RWPE2 (cell line): ENCODE data around the gene ZNF605.
"Not testable (repeated sequence)": the region's sequence is repeated elsewhere in the genome, so short reads cannot be mapped to it uniquely, and the experiment has no call there.

ENCODE experiments used
- ATAC-seq: fragments of 200-7000 bp; cut with Tn5 transposase; 3 replicates; pipeline ENCODE4 v1.9.1; 2021; ENCODE audit warnings: low read depth
- DNase-seq: peaks from one replicate; pipeline ENCODE4 v3.0.0-alpha.2; 2020; ENCODE audit warnings: low spot score
- H3K27ac ChIP-seq: fragments of 450-650 bp; 2 replicates; pipeline ENCODE4 v1.5.1; 2017; ENCODE audit warnings: mild to moderate bottlenecking; ENCODE audit not compliant: poor library complexity, severe bottlenecking
- H3K27me3 ChIP-seq: fragments of 250-450 bp; sonication (Bioruptor Pico); 2 replicates; pipeline ENCODE4 v1.5.1; 2021; ENCODE audit warnings: mild to moderate bottlenecking, moderate library complexity; ENCODE audit not compliant: insufficient read depth, poor library complexity, severe bottlenecking
- H3K36me3 ChIP-seq: fragments of 250-450 bp; sonication (Bioruptor Pico); 2 replicates; pipeline ENCODE4 v1.5.1; 2020; ENCODE audit warnings: low read depth, mild to moderate bottlenecking, moderate library complexity
- H3K4me1 ChIP-seq: fragments of 250-450 bp; sonication (Bioruptor Pico); 2 replicates; pipeline ENCODE4 v1.5.1; 2021; ENCODE audit warnings: mild to moderate bottlenecking, moderate library complexity; ENCODE audit not compliant: insufficient read depth, poor library complexity, severe bottlenecking
- H3K4me3 ChIP-seq: fragments of 250-450 bp; sonication (Bioruptor Pico); 2 replicates; pipeline ENCODE4 v1.5.1; 2021; ENCODE audit warnings: mild to moderate bottlenecking, moderate library complexity; ENCODE audit not compliant: severe bottlenecking
- H3K9me3 ChIP-seq: fragments of 250-450 bp; sonication (Bioruptor Pico); 2 replicates; pipeline ENCODE4 v1.5.1; 2021; ENCODE audit warnings: mild to moderate bottlenecking, moderate library complexity; ENCODE audit not compliant: severe bottlenecking
- TF ChIP-seq, protein P1 (sequence below): fragments of 450-650 bp; IDR thresholded peaks from one replicate; pipeline ENCODE4 v1.5.1; 2017; ENCODE audit warnings: mild to moderate bottlenecking, moderate library complexity; ENCODE audit not compliant: poor library complexity, severe bottlenecking

Gene ZNF605

DNA sequence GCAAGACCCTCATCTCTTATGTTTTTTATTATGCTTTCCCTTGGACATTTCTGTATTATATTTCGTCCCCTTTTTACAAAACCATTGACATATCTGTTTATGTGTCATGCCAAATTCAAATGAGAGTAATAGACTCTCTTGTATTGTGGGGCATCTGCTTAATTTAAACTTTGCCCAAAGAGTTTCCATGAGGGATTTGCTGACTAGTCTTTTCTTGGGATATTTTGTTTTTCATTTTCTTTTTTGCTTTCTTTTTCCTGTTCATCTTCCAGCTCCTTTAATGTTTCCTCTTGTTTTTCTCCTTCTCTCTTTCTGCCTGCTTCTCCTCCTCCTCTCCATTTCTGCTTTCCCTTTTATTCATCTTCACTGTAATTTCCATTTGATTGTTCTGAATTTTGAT, 16.3 kb upstream of the ZNF605 start:
- DNase-seq (no peak), ATAC-seq (no peak)
- Histone ChIP-seq H3K27me3 (no peaks in the 10 kb centered on the region), H3K27ac (no peak overlapping the region), H3K36me3 (no peaks in the 10 kb centered on the region), H3K4me1 (no peaks in the 10 kb centered on the region), H3K9me3 (no peaks in the 10 kb centered on the region), H3K4me3 (no peak overlapping the region)
- TF ChIP-seq, protein P1, sequence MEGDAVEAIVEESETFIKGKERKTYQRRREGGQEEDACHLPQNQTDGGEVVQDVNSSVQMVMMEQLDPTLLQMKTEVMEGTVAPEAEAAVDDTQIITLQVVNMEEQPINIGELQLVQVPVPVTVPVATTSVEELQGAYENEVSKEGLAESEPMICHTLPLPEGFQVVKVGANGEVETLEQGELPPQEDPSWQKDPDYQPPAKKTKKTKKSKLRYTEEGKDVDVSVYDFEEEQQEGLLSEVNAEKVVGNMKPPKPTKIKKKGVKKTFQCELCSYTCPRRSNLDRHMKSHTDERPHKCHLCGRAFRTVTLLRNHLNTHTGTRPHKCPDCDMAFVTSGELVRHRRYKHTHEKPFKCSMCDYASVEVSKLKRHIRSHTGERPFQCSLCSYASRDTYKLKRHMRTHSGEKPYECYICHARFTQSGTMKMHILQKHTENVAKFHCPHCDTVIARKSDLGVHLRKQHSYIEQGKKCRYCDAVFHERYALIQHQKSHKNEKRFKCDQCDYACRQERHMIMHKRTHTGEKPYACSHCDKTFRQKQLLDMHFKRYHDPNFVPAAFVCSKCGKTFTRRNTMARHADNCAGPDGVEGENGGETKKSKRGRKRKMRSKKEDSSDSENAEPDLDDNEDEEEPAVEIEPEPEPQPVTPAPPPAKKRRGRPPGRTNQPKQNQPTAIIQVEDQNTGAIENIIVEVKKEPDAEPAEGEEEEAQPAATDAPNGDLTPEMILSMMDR, result no peak

DNA sequence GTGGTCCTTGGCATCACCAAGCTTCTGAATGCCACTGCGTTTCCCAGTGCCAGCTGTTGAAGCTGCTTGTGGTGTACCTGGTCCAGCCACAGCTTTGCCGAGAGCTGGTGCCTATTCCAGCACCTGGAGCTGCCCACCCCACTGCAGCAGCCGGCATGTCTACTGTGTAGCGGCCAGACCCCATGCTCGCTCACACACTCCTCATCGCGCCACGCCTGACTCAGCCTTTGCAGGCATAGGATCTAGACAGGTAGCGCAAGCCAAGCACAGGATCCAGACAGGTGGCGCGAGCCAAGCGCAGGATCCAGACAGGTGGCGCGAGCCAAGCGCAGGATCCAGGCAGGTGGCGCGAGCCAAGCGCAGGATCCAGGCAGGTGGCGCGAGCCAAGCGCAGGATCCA, 11.6 kb upstream of the ZNF605 start:
- H3K27ac ChIP-seq, result no peak overlapping the region
- H3K36me3 ChIP-seq, result no peaks in the 10 kb centered on the region
- TF ChIP-seq, protein P1, result no peak
- no peaks in the 10 kb centered on the region for H3K4me1 ChIP-seq
- ATAC-seq, result no peak
- H3K27me3 ChIP-seq, result no peaks in the 10 kb centered on the region
- H3K9me3 ChIP-seq, result peaks cover 7% of the 10 kb centered on the region
- H3K4me3 ChIP-seq, result no peak overlapping the region
- DNase-seq, result no peak

DNA sequence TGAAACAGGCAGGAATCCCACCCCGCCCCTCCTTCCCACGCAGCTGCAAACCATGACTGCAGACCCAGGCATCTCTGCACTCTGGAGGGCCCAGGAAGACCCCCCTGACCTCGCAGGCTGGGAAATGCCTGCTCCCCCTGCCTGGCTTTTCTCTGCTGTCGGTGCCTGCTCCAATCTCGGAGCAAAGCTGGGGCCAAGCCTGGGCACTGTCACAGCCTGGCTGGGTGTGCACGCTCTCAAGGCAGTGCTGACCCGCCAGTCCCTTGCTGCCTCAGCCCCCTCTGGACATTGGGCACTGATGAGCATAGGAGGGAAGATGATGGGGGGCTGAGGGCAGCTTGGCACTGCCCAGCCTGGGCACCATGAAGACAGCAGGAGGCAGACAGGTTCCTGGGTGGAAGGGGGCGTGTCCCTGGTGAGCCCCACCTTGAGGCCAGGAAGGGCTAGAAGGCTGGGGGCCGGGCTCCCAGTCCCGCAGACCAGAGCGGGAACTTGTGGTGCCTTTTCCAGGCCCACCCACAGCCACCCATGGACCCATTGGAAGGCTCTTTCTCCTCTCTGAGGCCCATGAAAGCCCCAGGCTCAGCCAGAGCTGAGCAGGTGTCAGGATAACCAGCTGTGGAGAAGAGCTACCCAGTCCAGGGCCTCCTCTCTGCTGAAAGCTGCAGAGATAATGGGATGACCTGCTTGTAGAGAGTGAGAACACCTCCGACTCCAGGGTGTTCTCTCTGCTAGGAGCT, 10.7 kb upstream of the ZNF605 start:
- Histone ChIP-seq H3K9me3 (peaks cover 7% of the 10 kb centered on the region), H3K4me1 (no peaks in the 10 kb centered on the region), H3K4me3 (no peak overlapping the region), H3K36me3 (peaks cover under 1% of the 10 kb centered on the region; the same call in 1 of the 2 replicates), H3K27ac (no peak overlapping the region), H3K27me3 (no peaks in the 10 kb centered on the region)
- DNase-seq (no peak), ATAC-seq (no peak)
- TF ChIP-seq, protein P1, result no peak

DNA sequence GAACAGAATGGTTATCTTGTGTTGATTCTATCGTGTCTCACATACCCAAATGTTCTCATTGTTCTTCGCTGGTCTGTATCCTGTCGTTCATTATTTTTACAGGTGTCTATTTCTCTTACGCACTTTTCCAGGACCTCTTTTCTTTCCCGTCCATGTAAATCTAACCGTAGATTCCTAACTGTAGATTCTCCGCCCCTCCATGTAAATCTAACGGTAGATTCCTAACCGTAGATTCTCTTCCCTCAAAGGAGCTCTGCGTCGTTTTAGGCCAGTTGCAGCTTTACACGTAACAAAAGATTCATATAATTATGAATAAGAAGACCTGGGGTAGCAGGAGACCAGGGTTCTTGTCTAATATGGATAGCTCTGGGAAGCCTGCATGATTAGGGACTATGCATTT, 9.7 kb upstream of the ZNF605 start:
- Histone ChIP-seq H3K27me3 (no peaks in the 10 kb centered on the region), H3K9me3 (peaks cover 7% of the 10 kb centered on the region), H3K27ac (no peak overlapping the region), H3K4me3 (no peak overlapping the region), H3K36me3 (peaks cover 5% of the 10 kb centered on the region), H3K4me1 (no peaks in the 10 kb centered on the region)
- ATAC-seq, result no peak
- TF ChIP-seq, protein P1, result no peak
- no peak for DNase-seq

DNA sequence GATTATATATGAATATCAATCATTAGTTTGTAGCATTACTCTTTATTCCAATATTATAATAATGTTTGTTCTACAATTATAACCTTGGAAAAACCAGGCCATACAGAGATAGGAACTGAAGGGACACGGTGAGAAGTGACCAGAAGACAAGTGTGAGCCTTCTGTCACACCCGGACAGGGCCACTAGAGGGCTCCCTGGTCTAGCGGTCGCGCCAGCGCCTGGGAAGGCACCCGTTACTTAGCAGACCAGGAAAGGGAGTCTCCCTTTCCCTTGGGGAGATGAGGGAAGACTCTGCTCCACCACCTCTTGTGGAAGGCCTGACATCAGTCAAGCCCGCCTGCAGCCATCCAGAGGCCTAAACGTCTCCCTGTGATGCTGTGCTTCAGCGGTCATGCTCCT, 7.8 kb upstream of the ZNF605 start:
- not testable (repeated sequence) for H3K27me3 ChIP-seq, H3K9me3 ChIP-seq, ATAC-seq, H3K27ac ChIP-seq, H3K4me1 ChIP-seq, H3K4me3 ChIP-seq, DNase-seq, H3K36me3 ChIP-seq

DNA sequence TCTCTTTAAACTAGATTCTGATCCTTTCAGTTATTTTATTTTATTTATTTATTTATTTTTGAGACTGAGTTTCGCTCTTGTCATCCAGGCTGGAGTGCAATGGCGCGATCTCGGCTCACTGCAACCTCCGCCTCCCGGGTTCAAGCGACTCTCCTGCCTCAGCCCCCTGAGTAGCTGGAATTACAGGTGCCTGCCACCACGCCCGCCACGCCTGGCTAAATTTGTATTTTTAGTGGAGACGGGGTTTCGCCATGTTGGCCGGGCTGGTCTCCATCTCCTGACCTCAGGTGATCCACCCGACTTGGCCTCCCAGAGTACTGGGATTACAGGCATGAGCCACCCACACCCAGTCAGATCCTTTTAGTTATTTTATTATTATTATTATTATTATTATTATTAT, 5.7 kb upstream of the ZNF605 start:
- H3K27ac ChIP-seq, H3K36me3 ChIP-seq, H3K4me1 ChIP-seq, H3K4me3 ChIP-seq, ATAC-seq, H3K9me3 ChIP-seq, DNase-seq, H3K27me3 ChIP-seq: not testable (repeated sequence)
